HG02588 (cell line): ENCODE data around the gene OR52N1.

Source experiments
- ATAC-seq: cut with Tn5 transposase; IDR thresholded peaks from one replicate; pipeline ENCODE4 v1.9.1; 2021; ENCODE audit warnings: mild to moderate bottlenecking, moderate library complexity; ENCODE audit not compliant: unreplicated experiment

The OR52N1 gene

DNA sequence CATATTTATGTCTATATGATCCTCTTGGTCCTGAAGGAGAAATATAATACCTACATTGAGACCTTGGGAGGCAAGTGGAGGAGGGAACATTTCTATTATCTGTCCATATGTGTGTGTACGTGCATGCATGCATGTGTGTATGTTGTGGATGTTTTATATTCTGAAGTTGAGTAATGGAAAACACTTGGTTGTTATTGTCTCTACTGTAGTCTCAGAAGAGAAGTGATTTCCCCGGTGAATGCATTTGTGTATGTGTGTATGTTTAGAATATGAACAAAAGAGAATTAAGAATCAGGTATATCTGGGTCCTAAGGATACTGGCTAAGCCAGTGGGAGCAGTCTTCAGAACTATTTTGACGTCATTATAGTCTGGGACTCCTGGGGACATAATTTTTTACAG lies at the start of gene OR52N1:
Gene OR52N1 (minus strand): TSS at position 101 of the 400 bp plus-strand sequence. CDS start 2,449 bp downstream, outside the sequence.
- ATAC-seq: no peak

DNA sequence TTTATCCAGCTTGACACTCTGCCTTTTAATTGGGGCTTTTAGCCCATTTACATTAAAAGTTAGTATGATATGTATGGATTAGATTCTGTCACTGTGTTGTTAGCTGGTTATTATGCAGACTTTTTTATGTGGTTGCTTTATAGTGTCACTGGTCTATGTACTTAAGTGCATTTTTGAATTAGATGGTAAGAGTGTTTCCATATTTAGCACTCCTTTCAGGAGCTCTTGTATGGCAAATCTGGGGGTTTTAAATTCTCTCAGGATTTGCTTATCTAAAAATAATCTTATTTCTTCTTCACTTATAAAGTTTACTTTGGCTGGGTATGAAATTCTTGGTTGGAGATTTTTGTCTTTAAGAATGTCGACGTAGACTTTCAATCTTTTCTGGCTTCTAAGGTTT lies 46.6 kb upstream of the OR52N1 start:
- no peak for ATAC-seq

DNA sequence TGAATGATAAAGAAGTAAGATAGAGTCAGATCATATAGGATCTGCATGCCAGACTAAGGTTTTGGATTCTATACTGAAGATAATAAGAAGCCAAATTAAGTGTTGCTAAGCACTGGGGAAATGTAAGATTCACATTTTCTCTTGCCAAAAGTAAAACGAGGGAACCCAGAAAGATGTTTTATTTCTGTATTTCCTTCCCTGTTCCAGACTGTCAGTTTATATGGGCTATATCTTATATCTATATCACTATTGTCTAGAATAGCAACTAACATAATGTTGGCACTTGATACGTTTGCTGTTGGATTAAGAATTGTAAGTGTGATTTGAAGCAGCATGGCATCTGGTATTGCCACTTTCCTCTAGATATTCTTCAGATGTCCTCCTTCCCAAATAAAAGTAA lies 42.4 kb upstream of the OR52N1 start:
- no peak for ATAC-seq

DNA sequence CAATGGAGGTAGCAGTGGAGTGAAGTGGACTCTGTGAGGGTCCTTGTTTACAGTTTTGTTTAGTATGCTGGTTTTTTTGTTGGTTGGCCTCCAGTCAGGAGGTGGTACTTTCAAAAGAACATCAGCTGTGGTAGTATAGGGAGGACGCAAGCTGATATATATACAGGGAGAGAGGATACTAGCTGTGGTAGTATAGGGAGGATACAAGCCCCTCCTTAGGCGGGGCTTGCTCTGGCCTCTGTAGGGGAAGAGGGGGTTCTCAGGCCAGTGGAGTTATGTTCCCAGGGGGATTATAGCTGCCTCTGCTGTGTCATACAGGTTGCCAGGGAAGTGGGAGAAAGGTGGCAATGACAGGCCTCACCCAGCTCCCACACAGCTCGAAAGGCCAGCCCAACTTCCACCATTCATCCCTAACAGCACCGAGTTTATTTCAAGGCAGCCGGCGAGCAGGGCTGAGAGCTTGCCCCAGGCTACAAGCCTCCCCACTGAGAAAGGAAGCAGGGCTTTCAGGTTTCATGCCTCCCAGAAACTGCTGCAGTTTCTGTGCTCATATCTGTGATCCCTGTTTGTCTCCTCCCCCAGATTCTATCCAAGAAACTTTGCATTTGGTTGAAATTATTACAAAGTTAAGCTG lies 40.2 kb upstream of the OR52N1 start:
- ATAC-seq: no peak

DNA sequence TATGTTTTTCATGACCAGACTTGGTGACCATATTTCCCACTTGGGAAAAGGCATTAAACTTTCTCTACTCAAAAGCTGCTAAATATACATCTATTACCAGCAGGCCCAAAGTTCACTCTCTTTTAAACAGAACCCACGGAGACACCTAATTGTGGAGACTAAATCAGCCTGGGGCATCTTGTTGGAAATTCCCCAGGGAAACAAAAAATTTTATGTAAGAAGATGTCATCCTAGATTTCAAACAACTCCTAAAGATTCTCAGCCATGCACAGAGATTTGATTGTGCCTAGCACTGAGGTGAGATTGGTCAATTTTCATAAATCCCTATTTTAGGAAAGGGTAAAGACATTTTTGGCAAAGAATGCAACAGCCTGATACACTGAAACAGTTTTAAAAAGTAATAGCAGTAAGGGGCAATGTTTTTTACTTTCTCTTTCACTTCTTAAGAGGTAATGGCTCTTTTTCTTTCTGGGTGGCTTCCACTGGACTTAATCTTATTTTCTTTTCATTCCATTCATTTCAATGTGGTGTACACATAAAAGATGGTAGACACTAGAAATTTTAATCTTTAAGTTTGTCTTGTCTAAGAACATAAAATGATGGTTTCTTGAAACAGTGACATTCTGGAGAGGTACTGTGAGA lies 27.3 kb upstream of the OR52N1 start:
- peak; percentile 71 for ATAC-seq

DNA sequence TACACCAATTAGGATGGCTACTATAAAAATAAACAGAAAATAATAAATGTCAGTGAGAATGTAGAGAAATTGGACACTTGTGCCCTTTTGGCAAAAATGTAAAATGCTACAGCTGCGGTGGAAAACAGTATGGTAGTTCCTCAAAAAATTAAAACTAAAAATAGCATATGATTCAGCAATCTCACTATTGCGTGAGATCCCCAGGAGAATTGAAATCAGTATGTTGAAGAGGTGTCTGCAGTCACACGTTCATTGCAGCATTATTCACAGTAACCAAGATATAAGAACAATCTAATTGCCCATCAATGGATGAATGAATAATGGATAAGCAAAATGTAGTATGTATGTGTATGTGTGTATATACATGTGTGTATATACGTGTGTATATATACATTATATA lies 24.5 kb upstream of the OR52N1 start:
- no peak for ATAC-seq

DNA sequence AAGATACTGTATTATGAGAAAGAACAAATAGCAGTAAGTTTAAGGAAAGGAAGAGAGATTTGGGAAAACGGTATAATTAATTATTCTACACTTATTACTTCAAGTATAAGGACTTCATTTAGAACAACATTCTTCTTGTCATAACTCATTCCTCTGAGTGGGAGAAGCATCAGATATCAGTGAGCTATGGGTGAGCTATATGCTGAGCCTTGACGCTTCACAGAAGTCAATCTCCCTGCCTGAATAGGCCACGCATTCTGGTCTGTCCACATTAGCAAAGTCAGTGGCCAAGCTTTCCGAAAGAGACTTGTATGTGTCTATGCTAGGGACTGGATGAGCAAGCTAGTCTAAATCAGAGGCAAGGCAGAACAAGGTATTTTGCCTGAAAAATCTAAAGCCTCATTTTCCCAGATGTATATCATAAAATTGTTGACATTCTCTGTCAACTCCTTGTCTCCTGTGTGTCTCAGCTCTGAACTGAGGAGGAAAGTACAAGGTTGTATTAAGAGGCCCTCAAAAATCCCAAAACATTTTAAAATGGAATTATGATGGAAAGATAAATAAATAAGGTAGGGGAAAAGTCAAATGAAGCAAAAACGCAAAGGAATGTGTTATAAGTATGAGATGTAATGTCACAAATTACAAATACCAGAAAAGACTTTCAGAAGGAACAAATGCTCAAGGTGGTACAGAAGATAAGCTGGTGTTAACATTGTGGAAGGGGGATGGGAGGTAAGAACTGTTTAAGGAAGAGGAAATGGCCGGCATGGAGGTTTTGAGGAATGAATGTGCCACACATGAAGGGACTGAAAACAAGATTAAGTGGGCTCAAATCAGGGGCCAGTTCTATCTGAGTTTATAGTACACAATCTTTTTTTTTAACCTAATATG lies 19.1 kb upstream of the OR52N1 start:
- no peak for ATAC-seq

DNA sequence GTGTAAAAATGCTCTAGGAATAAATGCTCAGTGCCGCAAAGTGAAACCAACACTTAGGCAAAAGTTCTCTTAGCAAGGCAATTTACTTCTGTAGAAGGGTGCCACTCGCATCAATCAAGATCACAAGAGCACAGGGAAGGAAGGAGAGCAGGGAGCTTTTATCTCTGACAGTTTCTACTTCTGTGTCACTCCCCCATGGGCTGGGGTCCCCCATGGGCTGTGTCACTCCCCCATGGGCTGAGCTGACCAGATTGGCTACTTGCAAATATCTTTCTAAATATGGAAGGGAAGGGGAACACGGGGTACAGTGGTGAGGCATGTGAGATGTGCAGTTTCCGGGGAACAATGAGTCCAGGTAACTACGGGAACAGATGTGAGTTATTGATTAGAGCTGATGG lies 18.1 kb upstream of the OR52N1 start:
- peak; percentile 26 for ATAC-seq

DNA sequence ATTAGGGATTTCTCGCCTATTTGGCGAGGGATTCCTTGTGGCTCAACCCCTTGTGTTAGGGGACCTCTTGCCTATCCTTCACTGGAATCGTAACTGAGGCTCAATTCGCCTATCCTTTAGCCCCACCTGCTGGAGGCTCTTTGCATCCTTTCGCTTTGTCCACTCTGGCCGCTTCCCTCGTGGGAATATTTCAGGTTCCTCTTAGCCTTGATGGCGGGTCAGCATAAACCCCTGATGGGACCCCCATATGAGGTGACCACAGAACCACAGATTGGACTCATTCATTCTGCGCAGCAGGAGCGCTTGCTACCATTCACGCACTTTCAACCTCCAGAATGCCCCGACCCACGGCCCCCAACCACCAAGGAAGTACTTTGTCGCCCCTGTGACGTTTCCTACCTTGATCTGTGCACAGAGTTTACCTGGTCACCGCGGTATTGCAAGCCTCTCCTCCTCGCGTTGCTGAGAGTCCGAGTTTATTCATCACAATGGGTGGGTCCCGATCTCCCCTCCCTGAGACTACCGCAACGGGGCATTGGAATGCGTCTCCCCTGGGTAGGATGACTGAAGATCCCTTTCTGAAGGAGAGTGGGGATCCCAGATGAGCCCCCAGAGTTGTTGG lies 17.5 kb upstream of the OR52N1 start, which contains the start of gene OR52N2:
Gene OR52N2 (plus strand): TSS at position 425 of the 622 bp plus-strand sequence. CDS start 11,412 bp downstream, outside the sequence.
- peak; percentile 94 for ATAC-seq

DNA sequence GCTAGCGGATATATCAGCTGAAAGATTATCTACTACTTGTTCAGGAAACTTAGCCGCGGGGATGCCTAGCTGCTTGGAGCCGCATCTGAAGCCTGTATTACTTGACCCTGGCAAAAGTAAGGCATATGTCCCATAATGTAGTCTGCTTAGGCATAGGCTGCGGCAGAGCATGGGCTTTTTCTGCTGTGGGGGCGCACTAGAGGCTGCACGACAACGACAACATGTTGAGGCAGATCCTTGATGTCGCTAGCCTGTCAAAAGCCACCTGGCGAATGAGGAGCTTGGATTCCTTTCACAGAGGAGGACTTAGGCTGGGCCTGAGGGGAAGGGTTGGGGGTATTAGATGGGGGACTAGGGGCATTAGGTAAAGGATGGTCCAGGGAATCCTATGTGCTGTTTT lies 16.5 kb upstream of the OR52N1 start:
- ATAC-seq: no peak

DNA sequence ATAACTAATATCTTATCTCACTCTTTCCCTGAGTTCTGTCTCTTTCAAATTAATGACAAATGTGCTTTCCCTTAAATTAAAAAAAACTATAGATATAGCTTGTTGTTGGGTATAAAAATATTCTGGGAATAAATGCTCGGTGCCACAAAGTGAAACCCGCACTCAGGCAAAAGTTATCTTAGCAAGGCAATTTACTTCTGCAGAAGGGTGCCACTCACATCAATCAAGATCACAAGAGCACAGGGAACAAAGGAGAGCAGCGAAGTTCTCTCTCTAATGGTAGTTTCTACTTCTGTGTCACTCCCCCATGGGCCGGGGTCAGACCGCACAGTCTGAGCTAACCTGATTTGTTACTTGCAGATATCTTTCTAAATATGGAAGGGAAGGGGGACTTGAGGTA lies 12.9 kb upstream of the OR52N1 start:
- no peak for ATAC-seq

DNA sequence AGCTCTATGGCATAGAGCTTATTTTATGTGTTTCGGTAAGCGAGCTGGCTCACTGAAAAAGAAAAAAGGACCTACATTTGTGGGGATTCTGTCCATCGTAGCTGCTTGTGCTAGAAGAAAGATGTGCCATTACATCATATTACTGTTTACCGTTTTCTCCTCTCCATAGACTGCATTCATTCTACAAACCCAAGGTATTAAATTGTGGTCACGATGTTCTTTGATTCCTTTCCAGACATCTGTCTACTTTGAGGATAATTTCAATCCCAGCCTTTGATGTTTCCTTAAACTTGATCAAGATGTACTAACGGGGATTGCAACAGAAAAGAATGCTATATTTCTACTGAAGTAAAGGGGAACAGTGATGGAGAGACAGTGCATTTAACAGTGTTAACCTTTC lies 5.5 kb upstream of the OR52N1 start:
- no peak for ATAC-seq

DNA sequence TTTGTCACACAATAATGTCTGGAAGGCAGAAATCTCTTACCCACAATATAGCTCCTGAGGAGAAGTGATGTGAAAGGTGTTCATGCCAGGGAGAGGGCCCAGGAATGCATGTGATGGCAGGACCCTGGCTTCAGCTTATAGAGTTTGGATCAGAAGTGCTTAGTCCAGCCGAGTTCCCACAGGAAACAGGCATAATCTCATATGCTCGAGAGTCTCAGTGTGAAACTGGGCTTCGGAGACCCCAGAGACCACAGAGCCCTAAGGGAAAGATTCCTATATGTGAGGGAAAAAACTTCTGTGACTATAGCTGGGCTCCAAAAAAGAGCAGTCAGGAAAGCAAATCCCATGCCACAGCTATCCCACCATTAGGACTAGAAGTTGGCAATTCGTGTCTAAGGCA lies 7.8 kb downstream of the OR52N1 start, which contains the start of gene OR52N5:
Gene OR52N5 (minus strand): TSS at position 101 of the 400 bp plus-strand sequence. CDS start 4,721 bp downstream, outside the sequence.
- ATAC-seq: no peak

DNA sequence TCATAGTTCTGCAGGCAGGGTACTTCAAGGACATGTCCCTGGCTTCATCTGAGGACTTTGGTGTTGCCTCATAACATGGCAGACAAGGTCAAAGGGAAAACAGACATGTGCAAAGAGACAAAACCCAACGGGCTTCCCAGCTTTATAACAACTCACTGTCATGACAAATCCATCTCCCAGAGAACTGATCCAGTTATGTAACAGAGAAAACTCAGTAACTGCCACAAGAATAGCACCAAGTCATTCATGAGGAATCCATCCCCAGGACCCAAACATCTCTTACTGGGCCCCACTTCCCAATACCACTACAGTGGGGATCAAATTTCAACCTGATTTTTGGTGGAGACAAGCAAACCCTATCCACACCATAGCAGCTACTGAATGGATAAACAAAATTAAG lies 24.0 kb downstream of the OR52N1 start:
- no peak for ATAC-seq

DNA sequence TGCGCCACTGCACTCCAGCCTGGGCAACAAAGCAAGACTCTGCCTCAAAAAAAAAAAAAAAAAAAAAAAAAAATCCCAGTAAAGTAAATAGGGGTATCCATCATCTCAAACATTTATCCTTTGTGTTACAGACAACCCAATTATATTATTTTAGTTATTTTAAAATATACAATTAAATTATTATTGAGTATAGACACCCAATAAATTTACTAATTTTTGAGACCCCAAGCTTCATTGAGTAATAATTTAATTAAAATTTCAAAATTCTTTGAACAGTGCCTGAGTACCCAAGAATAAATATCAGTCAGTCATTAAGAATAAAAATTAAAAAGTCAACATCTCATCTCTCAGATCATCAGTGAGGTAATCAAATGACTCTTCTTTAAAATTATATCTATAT lies 37.1 kb downstream of the OR52N1 start, which contains the start of gene OR52N4:
Gene OR52N4 (plus strand): TSS at position 301 of the 400 bp plus-strand sequence. CDS start 498 bp downstream, outside the sequence.
- ATAC-seq: no peak

DNA sequence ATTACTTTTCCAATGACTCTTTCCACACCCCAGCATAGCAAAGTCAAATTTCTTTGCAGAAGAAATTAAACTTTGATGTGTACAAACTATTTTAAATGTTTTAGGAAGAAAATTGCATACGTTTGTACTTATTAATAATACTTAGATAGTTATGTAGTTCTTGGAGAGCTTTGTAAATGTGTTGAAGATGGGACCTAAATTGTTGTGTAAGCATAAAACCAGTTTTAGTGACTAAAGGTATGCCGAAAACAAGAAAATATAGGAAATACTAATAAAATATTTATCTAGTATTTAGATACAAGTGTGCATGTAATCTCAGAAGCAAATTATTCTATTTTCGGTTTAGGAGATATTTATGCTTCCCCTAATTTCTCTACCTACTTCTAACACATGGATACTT lies 41.2 kb downstream of the OR52N1 start:
- ATAC-seq: no peak

DNA sequence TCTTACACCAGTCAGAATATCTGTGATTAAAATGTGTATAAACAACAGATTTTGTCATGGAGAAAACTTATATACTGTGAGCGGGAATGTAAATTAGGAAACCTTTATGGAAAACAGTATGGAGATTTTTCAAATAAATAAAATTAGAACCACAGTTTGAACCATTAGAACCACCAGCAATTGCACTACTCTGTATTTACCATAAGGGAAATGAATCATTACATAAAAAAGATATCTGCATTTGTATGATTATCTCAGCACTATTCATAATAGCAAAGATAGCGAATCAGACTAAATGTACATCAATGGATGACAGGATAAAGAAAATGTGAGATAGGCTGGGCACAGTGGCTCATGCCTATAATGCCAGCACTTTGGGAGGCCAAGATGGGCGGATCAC lies 44.5 kb downstream of the OR52N1 start:
- no peak for ATAC-seq

DNA sequence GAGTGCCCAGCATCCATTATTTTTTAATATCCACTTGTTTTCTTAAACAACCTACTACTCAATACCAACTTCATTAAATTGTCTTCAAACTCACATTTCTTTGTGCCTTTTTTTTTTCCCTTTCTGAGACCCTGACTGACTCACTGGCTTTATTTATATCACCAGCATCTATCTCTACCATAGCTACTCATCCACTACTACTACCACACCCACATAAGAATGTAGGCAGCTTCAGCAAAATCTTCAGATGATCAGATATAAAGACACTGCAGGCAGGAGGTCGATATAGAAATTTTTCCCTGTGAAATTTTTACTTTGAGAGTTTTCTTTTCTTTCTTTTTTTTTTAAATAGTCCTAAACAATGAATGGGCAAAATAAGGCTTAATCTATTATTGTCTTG lies 52.6 kb downstream of the OR52N1 start:
- ATAC-seq: no peak

DNA sequence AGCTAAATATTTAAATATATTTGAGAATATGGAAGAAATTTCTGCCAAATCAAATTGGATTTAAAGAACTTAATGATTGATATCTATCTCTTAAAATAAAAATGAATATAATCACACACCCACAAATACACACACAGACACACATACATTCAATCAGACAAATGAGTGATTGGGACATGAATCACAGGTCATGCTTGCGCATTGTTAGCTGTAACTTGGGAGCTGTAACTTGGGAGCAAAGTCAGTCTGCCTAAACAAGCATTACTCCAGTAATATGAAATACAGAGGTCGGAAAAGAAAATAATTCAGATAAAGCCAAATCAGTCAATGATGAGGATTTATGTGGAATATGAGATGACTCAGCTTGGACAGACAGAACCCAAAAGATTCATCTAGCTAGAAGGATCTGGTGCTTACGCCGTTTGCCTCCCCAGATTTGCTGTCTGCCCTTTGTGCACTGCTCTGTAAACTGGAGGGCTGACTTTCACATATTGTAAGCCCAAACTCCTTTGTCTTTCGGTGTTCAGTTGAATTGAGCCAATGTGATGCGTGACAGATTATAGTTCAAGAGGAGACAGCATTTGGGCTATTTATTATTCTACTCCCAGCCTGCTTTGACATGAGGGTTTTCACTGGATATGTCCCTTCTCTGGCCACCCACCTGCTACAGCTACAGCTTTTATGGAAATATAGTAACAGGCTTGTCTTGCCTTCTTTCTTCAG lies 53.2 kb downstream of the OR52N1 start:
- no peak for ATAC-seq

DNA sequence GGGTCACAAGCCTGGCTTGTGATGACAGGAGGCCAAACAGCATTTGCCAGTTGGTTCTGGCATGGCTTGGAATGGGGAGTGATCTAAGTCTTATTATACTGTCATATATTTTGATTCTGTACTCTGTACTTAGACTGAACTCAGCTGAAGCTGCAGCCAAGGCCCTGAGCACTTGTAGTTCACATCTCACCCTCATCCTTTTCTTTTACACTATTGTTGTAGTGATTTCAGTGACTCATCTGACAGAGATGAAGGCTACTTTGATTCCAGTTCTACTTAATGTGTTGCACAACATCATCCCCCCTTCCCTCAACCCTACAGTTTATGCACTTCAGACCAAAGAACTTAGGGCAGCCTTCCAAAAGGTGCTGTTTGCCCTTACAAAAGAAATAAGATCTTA lies 54.0 kb downstream of the OR52N1 start:
- no peak for ATAC-seq
